ENCODE measurements around the gene MALRD1. TPM values are rescaled to one million over a fixed set of nuclear protein-coding genes. Genes with fewer than 3 reads are reported as not detected.

The MALRD1 gene
- total and polyA plus RNA-seq, 2 of the 8 experiments (the other 6 are each of a cell fraction or from before 2014, with no cell fraction given) = 0.32 to 0.35 TPM

DNA sequence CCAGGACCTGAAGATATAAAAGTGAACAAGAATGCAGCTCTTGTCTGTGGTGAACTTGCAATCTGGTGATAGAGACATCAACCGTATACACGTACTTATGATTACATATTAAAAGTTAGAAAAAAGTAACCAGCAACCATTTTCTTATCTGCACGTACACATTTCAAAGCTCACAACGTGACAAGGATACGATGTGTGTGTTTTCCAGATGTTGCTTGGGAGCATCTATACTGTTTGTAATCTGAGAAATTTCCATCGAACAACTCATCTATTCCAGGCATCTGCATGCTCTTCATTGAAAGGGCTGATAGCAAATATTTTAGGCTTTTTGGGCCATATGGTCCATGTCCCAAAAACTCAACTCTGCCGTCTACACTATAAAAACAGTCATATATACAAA is 23.3 kb downstream of the MALRD1 start (continued):
- TF ChIP-seq EP300 (IDR thresholded peaks at IDR 0.05; ENCODE audit: borderline replicate concordance in 1 of 2, low read depth in 2 of 2, low read length in 2 of 2) = no peak

DNA sequence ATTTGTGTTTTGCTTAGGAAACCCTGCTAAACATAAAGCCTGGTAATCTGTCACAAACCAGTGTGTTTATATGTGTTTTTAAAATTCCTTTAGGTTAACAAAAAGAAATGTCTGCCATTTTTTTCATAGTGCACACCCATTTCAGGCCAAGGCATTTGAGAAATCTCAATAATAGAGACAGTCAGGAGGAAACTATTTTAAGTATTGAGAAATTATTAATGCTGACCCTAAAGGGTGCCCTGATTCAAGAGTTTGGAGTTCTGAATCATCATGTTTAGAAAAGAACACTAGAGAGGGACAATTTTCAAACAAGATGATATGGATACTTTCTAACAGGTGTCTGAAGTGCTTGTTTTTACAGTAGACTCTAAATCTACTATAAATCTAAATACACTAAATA is 28.7 kb downstream of the MALRD1 start:
- Histone ChIP-seq H3K79me1 (ENCODE audit: low read depth, low read length) (no peaks in the 10 kb centered on the region), H3K56ac (replicated peaks; ENCODE audit: insufficient read length, low read depth, low read length) (no peak overlapping the region), H2AK5ac (ENCODE audit: low read depth, low read length) (no peak overlapping the region), H3K27ac (ENCODE audit: low read depth, low read length) (no peak overlapping the region), H3K9me3 (ENCODE audit: insufficient read depth in 2 of 2, low read depth in 1 of 2, low read length in 1 of 2) (no peaks in the 10 kb centered on the region), H3K4me1 (replicated peaks in 1 of 4; ENCODE audit: control insufficient read depth in 3 of 4, insufficient read depth in 4 of 4, low read length in 3 of 4) (no peaks in the 10 kb centered on the region), H3K27me3 (replicated peaks in 1 of 4; ENCODE audit: control insufficient read depth in 3 of 4, extremely low read depth in 1 of 4, insufficient read depth in 3 of 4, low read length in 3 of 4) (no peaks in the 10 kb centered on the region), H3K4me2 (ENCODE audit: insufficient read depth in 1 of 2, low read depth in 2 of 2, low read length in 2 of 2) (no peak overlapping the region), H4K20me1 (replicated peaks in 1 of 2; ENCODE audit: control insufficient read depth in 1 of 2, insufficient read depth in 2 of 2, low read length in 2 of 2) (no peaks in the 10 kb centered on the region), H3K23me2 (ENCODE audit: low read depth, low read length) (no peaks in the 10 kb centered on the region), H2BK120ac (replicated peaks; ENCODE audit: low read depth, low read length) (no peak overlapping the region), H3K23ac (ENCODE audit: insufficient read length) (no peak overlapping the region), H3K4me3 (ENCODE audit: extremely low read depth in 1 of 4, insufficient read depth in 2 of 4, low read depth in 3 of 4, low read length in 4 of 4) (no peak overlapping the region), H2BK15ac (ENCODE audit: low read length) (no peak overlapping the region), H4K5ac (ENCODE audit: insufficient read length, low read depth, low read length) (no peak overlapping the region), H3K79me2 (ENCODE audit: control insufficient read depth in 1 of 2, insufficient read depth in 2 of 2, low read length in 2 of 2) (no peaks in the 10 kb centered on the region), H2AFZ (ENCODE audit: low read length) (no peak overlapping the region), H4K91ac (replicated peaks; ENCODE audit: insufficient read length, low read length) (no peak overlapping the region), H3K4ac (replicated peaks; ENCODE audit: insufficient read length, low read depth, low read length) (no peak overlapping the region), H4K8ac (ENCODE audit: extremely low read depth, insufficient read depth, low read length) (no peak overlapping the region), H3K9ac (replicated peaks in 1 of 4; ENCODE audit: extremely low read depth in 1 of 4, low read depth in 3 of 4, low read length in 3 of 4) (no peak overlapping the region), H2BK5ac (ENCODE audit: low read depth, low read length) (no peak overlapping the region), H3K36me3 (ENCODE audit: control insufficient read depth in 2 of 4, insufficient read depth in 4 of 4, low read length in 3 of 4) (no peaks in the 10 kb centered on the region), H2BK20ac (ENCODE audit: low read length) (no peak overlapping the region), H3K18ac (ENCODE audit: extremely low read depth, low read length) (no peak overlapping the region), H2BK12ac (ENCODE audit: low read depth, low read length) (no peak overlapping the region), H3K14ac (ENCODE audit: insufficient read length) (no peak overlapping the region)
- ChIA-PET CTCF (ENCODE audit: partially characterized antibody) (no interaction called here), POLR2A (ENCODE audit: partially characterized antibody) (no interaction called here)
- FAIRE-seq (no peak), DNase-seq (ENCODE audit: low read depth in 1 of 2, low spot score in 2 of 2) (no peak)
- TF ChIP-seq SIX5 (IDR thresholded peaks at IDR 0.05; ENCODE audit: low read depth, low read length) (no peak), NANOG (IDR thresholded peaks at IDR 0.05; ENCODE audit: insufficient read depth, low read depth, low read length, poor library complexity, severe bottlenecking) (no peak), NRF1 (IDR thresholded peaks at IDR 0.05; ENCODE audit: low read depth, low read length) (no peak), HDAC6 (IDR thresholded peaks at IDR 0.05; ENCODE audit: low read depth, low read length) (no peak), JUND (IDR thresholded peaks at IDR 0.05; ENCODE audit: low read length) (no peak), RAD21 (IDR thresholded peaks at IDR 0.05 in 1 of 2, conservative IDR thresholded peaks at IDR 0.05 in 1 of 2; ENCODE audit: low read depth in 2 of 2, low read length in 2 of 2) (no peak), CTBP2 (IDR thresholded peaks at IDR 0.05; ENCODE audit: borderline replicate concordance, insufficient read depth, insufficient read length, low read length) (no peak)
- TF ChIP-seq, protein P1, sequence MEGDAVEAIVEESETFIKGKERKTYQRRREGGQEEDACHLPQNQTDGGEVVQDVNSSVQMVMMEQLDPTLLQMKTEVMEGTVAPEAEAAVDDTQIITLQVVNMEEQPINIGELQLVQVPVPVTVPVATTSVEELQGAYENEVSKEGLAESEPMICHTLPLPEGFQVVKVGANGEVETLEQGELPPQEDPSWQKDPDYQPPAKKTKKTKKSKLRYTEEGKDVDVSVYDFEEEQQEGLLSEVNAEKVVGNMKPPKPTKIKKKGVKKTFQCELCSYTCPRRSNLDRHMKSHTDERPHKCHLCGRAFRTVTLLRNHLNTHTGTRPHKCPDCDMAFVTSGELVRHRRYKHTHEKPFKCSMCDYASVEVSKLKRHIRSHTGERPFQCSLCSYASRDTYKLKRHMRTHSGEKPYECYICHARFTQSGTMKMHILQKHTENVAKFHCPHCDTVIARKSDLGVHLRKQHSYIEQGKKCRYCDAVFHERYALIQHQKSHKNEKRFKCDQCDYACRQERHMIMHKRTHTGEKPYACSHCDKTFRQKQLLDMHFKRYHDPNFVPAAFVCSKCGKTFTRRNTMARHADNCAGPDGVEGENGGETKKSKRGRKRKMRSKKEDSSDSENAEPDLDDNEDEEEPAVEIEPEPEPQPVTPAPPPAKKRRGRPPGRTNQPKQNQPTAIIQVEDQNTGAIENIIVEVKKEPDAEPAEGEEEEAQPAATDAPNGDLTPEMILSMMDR (IDR thresholded peaks at IDR 0.05; ENCODE audit: control extremely low read depth in 1 of 3, insufficient read depth in 1 of 3, low read depth in 1 of 3, low read length in 3 of 3) = no peak
